Measurements from ENCODE around the gene RELA. TPM values are rescaled to one million over a fixed set of nuclear protein-coding genes. Genes with fewer than 3 reads are reported as not detected.

The RELA gene
- total and polyA plus RNA-seq, 2 of the 13 experiments (the other 11 are each of a cell fraction or from before 2014, with no cell fraction given), result 21.4 to 40.5 TPM

GRCh38 chr11:65637794-65638419, 24.8 kb downstream of the RELA start, which contains the start of gene SIPA1 (continued):
- TF ChIP-seq ZNF121 (CRISPR knock-in tag; IDR thresholded peaks at IDR 0.05), result no peak
- TF ChIP-seq ZNF432 (CRISPR knock-in tag; IDR thresholded peaks at IDR 0.05; ENCODE audit: borderline replicate concordance), result no peak
- no peak for TF ChIP-seq ZNF142 (CRISPR knock-in tag; IDR thresholded peaks at IDR 0.05)
- TF ChIP-seq RBM22 (optimal IDR thresholded peaks at IDR 0.05; ENCODE audit: low read length), result no peak
- no peak for TF ChIP-seq HNRNPK (IDR thresholded peaks at IDR 0.05; ENCODE audit: low read depth, low read length, poor library complexity, severe bottlenecking)
- TF ChIP-seq, protein P1, sequence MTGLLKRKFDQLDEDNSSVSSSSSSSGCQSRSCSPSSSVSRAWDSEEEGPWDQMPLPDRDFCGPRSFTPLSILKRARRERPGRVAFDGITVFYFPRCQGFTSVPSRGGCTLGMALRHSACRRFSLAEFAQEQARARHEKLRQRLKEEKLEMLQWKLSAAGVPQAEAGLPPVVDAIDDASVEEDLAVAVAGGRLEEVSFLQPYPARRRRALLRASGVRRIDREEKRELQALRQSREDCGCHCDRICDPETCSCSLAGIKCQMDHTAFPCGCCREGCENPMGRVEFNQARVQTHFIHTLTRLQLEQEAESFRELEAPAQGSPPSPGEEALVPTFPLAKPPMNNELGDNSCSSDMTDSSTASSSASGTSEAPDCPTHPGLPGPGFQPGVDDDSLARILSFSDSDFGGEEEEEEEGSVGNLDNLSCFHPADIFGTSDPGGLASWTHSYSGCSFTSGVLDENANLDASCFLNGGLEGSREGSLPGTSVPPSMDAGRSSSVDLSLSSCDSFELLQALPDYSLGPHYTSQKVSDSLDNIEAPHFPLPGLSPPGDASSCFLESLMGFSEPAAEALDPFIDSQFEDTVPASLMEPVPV (CRISPR knock-in tag; IDR thresholded peaks at IDR 0.05), result peak; percentile 78; the same call in 1 of the 2 replicates
- no peak for TF ChIP-seq ZNF296 (CRISPR knock-in tag; conservative IDR thresholded peaks at IDR 0.05)
- TF ChIP-seq ZNF343 (CRISPR knock-in tag; IDR thresholded peaks at IDR 0.05), result 0 out of 2 replicates have a peak, but pooled peaks have one; percentile 26
- no peak for TF ChIP-seq RELA (CRISPR knock-in tag; IDR thresholded peaks at IDR 0.05)
- TF ChIP-seq, protein P2, sequence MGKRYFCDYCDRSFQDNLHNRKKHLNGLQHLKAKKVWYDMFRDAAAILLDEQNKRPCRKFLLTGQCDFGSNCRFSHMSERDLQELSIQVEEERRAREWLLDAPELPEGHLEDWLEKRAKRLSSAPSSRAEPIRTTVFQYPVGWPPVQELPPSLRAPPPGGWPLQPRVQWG (CRISPR knock-in tag; IDR thresholded peaks at IDR 0.05; ENCODE audit: borderline replicate concordance, low read depth), result no peak
- no peak; the same call in 1 of the 2 replicates for TF ChIP-seq TARDBP (CRISPR knock-in tag; IDR thresholded peaks at IDR 0.05)
- no peak for TF ChIP-seq SOX13 (IDR thresholded peaks at IDR 0.05)
- TF ChIP-seq SOX13 (CRISPR knock-in tag; conservative IDR thresholded peaks at IDR 0.05 in 1 of 2, IDR thresholded peaks at IDR 0.05 in 1 of 2), result no peak
- no peak for TF ChIP-seq MAFK (conservative IDR thresholded peaks at IDR 0.05 in 1 of 2, IDR thresholded peaks at IDR 0.05 in 1 of 2; ENCODE audit: low read length in 2 of 2)
- peak; percentile 45 for TF ChIP-seq STAG1 (CRISPR knock-in tag; IDR thresholded peaks at IDR 0.05)
- no peak for TF ChIP-seq MYPOP (CRISPR knock-in tag; IDR thresholded peaks at IDR 0.05)
- no peak for TF ChIP-seq SNAPC2 (CRISPR knock-in tag; IDR thresholded peaks at IDR 0.05)
- TF ChIP-seq NFIC (IDR thresholded peaks at IDR 0.05; ENCODE audit: low read length), result no peak
- TF ChIP-seq SP1 (IDR thresholded peaks at IDR 0.05), result no peak
- peak; percentile 51; the same call in 1 of the 2 replicates for TF ChIP-seq SP1 (CRISPR knock-in tag; IDR thresholded peaks at IDR 0.05)
- no peak for TF ChIP-seq ZFP37 (CRISPR knock-in tag; IDR thresholded peaks at IDR 0.05; ENCODE audit: borderline replicate concordance)
- TF ChIP-seq CREBL2 (CRISPR knock-in tag; IDR thresholded peaks at IDR 0.05; ENCODE audit: borderline replicate concordance), result no peak

All from HepG2 (cell line).